Measurements from ENCODE around the gene SP3. TPM values are rescaled to one million over a fixed set of nuclear protein-coding genes. Genes with fewer than 3 reads are reported as not detected.

SP3 gene
- total RNA-seq, 2 experiments from 2014 or later = 80.5 to 84.0 TPM

GRCh38 chr2:173869244-173870229 is 95.6 kb downstream of the SP3 start:
- ChIA-PET POLR2A (no interaction called here), CTCF (no interaction called here)
- Mint-ChIP-seq H3K27me3 (peaks cover 15% of the 10 kb centered on the region), H3K4me1 (ENCODE audit: low read depth) (no peaks in the 10 kb centered on the region), H3K27ac (no peak overlapping the region), H3K4me3 (no peak overlapping the region), H3K9me3 (no peaks in the 10 kb centered on the region), H3K36me3 (ENCODE audit: low read depth) (no peaks in the 10 kb centered on the region)
- ATAC-seq (no peak), DNase-seq (no peak)
- intact Hi-C loops (cut with micrococcal nuclease) = no loop called here
- TF ChIP-seq CTCF (IDR thresholded peaks at IDR 0.05) = no peak

- intact Hi-C loops (cut with micrococcal nuclease) = no loop called here
- DNase-seq (no peak), ATAC-seq (no peak)
- Mint-ChIP-seq H3K4me3 (no peak overlapping the region), H3K36me3 (ENCODE audit: low read depth) (no peaks in the 10 kb centered on the region), H3K27ac (no peak overlapping the region), H3K4me1 (ENCODE audit: low read depth) (no peaks in the 10 kb centered on the region), H3K9me3 (no peaks in the 10 kb centered on the region), H3K27me3 (peaks cover 15% of the 10 kb centered on the region)
- POLR2A ChIA-PET = no interaction called here
- TF ChIP-seq CTCF (IDR thresholded peaks at IDR 0.05) = no peak
- CTCF ChIA-PET = no interaction called here
These were observed 96.8 kb downstream of the SP3 start for GRCh38 chr2:173868406-173868805.

- no peaks in the 10 kb centered on the region for H3K4me1 Mint-ChIP-seq (ENCODE audit: low read depth)
- TF ChIP-seq CTCF (IDR thresholded peaks at IDR 0.05) = no peak
- DNase-seq = no peak
- intact Hi-C loops (cut with micrococcal nuclease) = no loop called here
- POLR2A ChIA-PET = interaction anchor here (0.7 kb wide), 1 partner anchor 174 kb away, joined by 3 read pairs; no protein-coding TSS in a partner anchor
- CTCF ChIA-PET = interaction anchor here (0.9 kb wide), 1 partner anchor 38 kb away, joined by 3 read pairs; no protein-coding TSS in a partner anchor
- H3K27ac Mint-ChIP-seq = no peak overlapping the region
- no peaks in the 10 kb centered on the region for H3K36me3 Mint-ChIP-seq (ENCODE audit: low read depth)
- H3K4me3 Mint-ChIP-seq = no peak overlapping the region
- peaks cover 15% of the 10 kb centered on the region for H3K27me3 Mint-ChIP-seq
- H3K9me3 Mint-ChIP-seq = no peaks in the 10 kb centered on the region
- no peak for ATAC-seq
These were observed 98.1 kb downstream of the SP3 start for GRCh38 chr2:173866874-173867618.

- no peaks in the 10 kb centered on the region for H3K9me3 Mint-ChIP-seq
- H3K36me3 Mint-ChIP-seq (ENCODE audit: low read depth) = no peaks in the 10 kb centered on the region
- ATAC-seq (no peak), DNase-seq (no peak)
- H3K4me1 Mint-ChIP-seq (ENCODE audit: low read depth) = no peaks in the 10 kb centered on the region
- POLR2A ChIA-PET = no interaction called here
- CTCF ChIA-PET = no interaction called here
- intact Hi-C loops (cut with micrococcal nuclease) = no loop called here
- H3K27me3 Mint-ChIP-seq = peaks cover 15% of the 10 kb centered on the region
- no peak overlapping the region for H3K27ac Mint-ChIP-seq
- no peak overlapping the region for H3K4me3 Mint-ChIP-seq
- no peak for TF ChIP-seq CTCF (IDR thresholded peaks at IDR 0.05)
These were observed 99.0 kb downstream of the SP3 start for GRCh38 chr2:173865971-173866873.

All from activated CD8-positive, alpha-beta T cell treated with anti-CD3 and anti-CD28 coated beads for 36 hours (primary cell).